IMR-90 (cell line): ENCODE results near the gene KLF1. TPM values are rescaled to one million over a fixed set of nuclear protein-coding genes. Genes with fewer than 3 reads are reported as not detected.

Experiments used
- ATAC-seq: fragments of 200-7000 bp; cut with Tn5 transposase; 2 replicates; pipeline ENCODE4 v1.9.1; 2020; ENCODE audit warnings: low read depth, mild to moderate bottlenecking, moderate library complexity
- BruUV-seq: library from RNA; stranded (reverse); fragments of 400-500 nt; replicated peaks from 2 replicates; lab custom pipeline; 2021; lab: Mats Ljungman, UMichigan
- CTCF ChIA-PET: fragments of 300-600 bp; formaldehyde crosslinking; extraction: SDS; loops from one replicate; lab custom pipeline; 2021; ENCODE audit warnings: antibody characterized with exemption; lab: Yijun Ruan, JAX
- POLR2A ChIA-PET: fragments of 300-600 bp; sonication (Branson Sonifier 250); formaldehyde crosslinking; loops from one replicate; lab custom pipeline; 2022; ENCODE audit warnings: antibody characterized with exemption; ENCODE audit not compliant: unreplicated experiment; lab: Charles Lee
- DNase-seq: peaks from one replicate; pipeline ENCODE4 v3.0.0; 2013
- H2AFZ ChIP-seq: replicated peaks from 2 replicates; pipeline ENCODE3; 2013; ENCODE audit warnings: low read length, mild to moderate bottlenecking; ENCODE audit not compliant: poor library complexity
- H2AK5ac ChIP-seq: 2 replicates; pipeline ENCODE4 v1.6.1; 2013; ENCODE audit warnings: low read depth, low read length, inconsistent platforms
- H2AK9ac ChIP-seq: replicated peaks from 2 replicates; pipeline ENCODE3; 2013; ENCODE audit warnings: mild to moderate bottlenecking, low read depth, low read length, moderate library complexity; ENCODE audit not compliant: poor library complexity
- H2BK120ac ChIP-seq: 2 replicates; pipeline ENCODE4 v1.6.1; 2013; ENCODE audit warnings: low read depth, low read length, inconsistent platforms
- H2BK15ac ChIP-seq: 3 replicates; pipeline ENCODE4 v1.6.1; 2013; ENCODE audit warnings: low read depth, low read length, inconsistent platforms
- H2BK20ac ChIP-seq: 2 replicates; pipeline ENCODE4 v1.6.1; 2013; ENCODE audit warnings: low read depth, mild to moderate bottlenecking, inconsistent platforms, low read length, moderate library complexity
- H2BK5ac ChIP-seq: 2 replicates; pipeline ENCODE4 v1.6.1; 2013; ENCODE audit warnings: mild to moderate bottlenecking, low read depth, low read length, inconsistent platforms; ENCODE audit not compliant: poor library complexity, severe bottlenecking
- H3K14ac ChIP-seq: replicated peaks from 2 replicates; pipeline ENCODE4 v1.6.1; 2013; ENCODE audit warnings: low read depth, low read length, inconsistent platforms
- H3K18ac ChIP-seq: 2 replicates; pipeline ENCODE4 v1.6.1; 2013; ENCODE audit warnings: low read depth, low read length, control low read depth
- H3K23ac ChIP-seq: 2 replicates; pipeline ENCODE4 v1.6.1; 2013; ENCODE audit warnings: low read depth, low read length, inconsistent platforms
- H3K27ac ChIP-seq: 2 replicates; pipeline ENCODE4 v1.5.1; 2013; ENCODE audit warnings: mild to moderate bottlenecking, control low read depth, low read length; ENCODE audit not compliant: insufficient read depth
- H3K27me3 ChIP-seq: 2 replicates; pipeline ENCODE4 v1.6.1; 2013; ENCODE audit warnings: low read length; ENCODE audit not compliant: control insufficient read depth, insufficient read depth
- H3K36me3 ChIP-seq: 2 replicates; pipeline ENCODE4 v1.6.1; 2013; ENCODE audit warnings: low read length, mixed read lengths; ENCODE audit not compliant: control insufficient read depth, insufficient read depth
- H3K4ac ChIP-seq: 2 replicates; pipeline ENCODE4 v1.6.1; 2013; ENCODE audit warnings: low read depth, low read length, inconsistent platforms
- H3K4me1 ChIP-seq: 2 replicates; pipeline ENCODE4 v1.6.1; 2013; ENCODE audit warnings: low read length, mixed read lengths; ENCODE audit not compliant: control insufficient read depth, insufficient read depth
- H3K4me2 ChIP-seq: 2 replicates; pipeline ENCODE4 v1.6.1; 2013; ENCODE audit warnings: low read depth, mild to moderate bottlenecking, control low read depth, low read length, moderate library complexity
- H3K4me3 ChIP-seq: 2 replicates; pipeline ENCODE4 v1.5.1; 2013; ENCODE audit warnings: low read depth, mild to moderate bottlenecking, control low read depth, low read length, moderate library complexity; ENCODE audit not compliant: insufficient read depth
- H3K56ac ChIP-seq: 2 replicates; pipeline ENCODE4 v1.6.1; 2013; ENCODE audit warnings: low read length, inconsistent platforms; ENCODE audit not compliant: insufficient read depth; ENCODE audit errors: extremely low read depth
- H3K79me1 ChIP-seq, 2 experiments: 2 replicates each; pipeline ENCODE4 v1.6.1; 2013; ENCODE audit warnings: low read length in 2 of 2, inconsistent platforms in 1 of 2, low read depth in 1 of 2
- H3K9ac ChIP-seq: 2 replicates; pipeline ENCODE4 v1.6.1; 2013; ENCODE audit warnings: low read depth, low read length, control low read depth
- H3K9me1 ChIP-seq: 2 replicates; pipeline ENCODE4 v1.6.1; 2013; ENCODE audit warnings: low read length, inconsistent platforms; ENCODE audit not compliant: insufficient read depth
- H3K9me3 ChIP-seq: 2 replicates; pipeline ENCODE4 v1.6.1; 2013; ENCODE audit warnings: low read length; ENCODE audit not compliant: control insufficient read depth, insufficient read depth
- H4K20me1 ChIP-seq: 2 replicates; pipeline ENCODE4 v1.6.1; 2013; ENCODE audit warnings: low read length, inconsistent platforms; ENCODE audit not compliant: insufficient read depth
- H4K5ac ChIP-seq: 2 replicates; pipeline ENCODE4 v1.6.1; 2013; ENCODE audit warnings: mild to moderate bottlenecking, low read depth, low read length, control low read depth
- H4K8ac ChIP-seq, 2 experiments: 2 replicates each; pipeline ENCODE4 v1.6.1; 2013; ENCODE audit warnings: low read depth in 2 of 2, low read length in 2 of 2, control low read depth in 1 of 2, inconsistent platforms in 1 of 2
- H4K91ac ChIP-seq: 2 replicates; pipeline ENCODE4 v1.6.1; 2013; ENCODE audit warnings: low read depth, low read length, inconsistent platforms; ENCODE audit not compliant: insufficient read depth
- POLR2A ChIP-seq: IDR thresholded peaks from 2 replicates; pipeline ENCODE4 v1.6.1; 2012; ENCODE audit warnings: mild to moderate bottlenecking, low read depth, low read length
- USF2 ChIP-seq: fragments of 150-350 bp; IDR thresholded peaks from 2 replicates; pipeline ENCODE4 v1.6.1; 2017; ENCODE audit warnings: mild to moderate bottlenecking, antibody characterized with exemption, low read length, low read depth
- WGBS, 2 experiments: methylation state at CpG; one replicate each; pipeline versions ENCODE4 v1.1.5 to v1.1.7; 2013; ENCODE audit warnings: missing lambda C conversion rate in 2 of 2; ENCODE audit not compliant: insufficient read length in 1 of 2; ENCODE audit errors: extremely low coverage in 2 of 2; 5-methylcytosine and 5-hydroxymethylcytosine counted together
- dilution Hi-C: fragments of 300-500 bp; cut with HindIII; formaldehyde crosslinking; loops from one replicate; pipeline ENCODE4 v1.14.3; 2018; ENCODE audit warnings: low sequenced_read_pairs; ENCODE audit not compliant: unreplicated experiment
- in situ Hi-C: fragments of 300-500 bp; cut with MboI; formaldehyde crosslinking; loops from 3 replicates; pipeline ENCODE4 v1.14.3; 2019; ENCODE audit warnings: low sequenced_read_pairs, inconsistent platforms, mixed read lengths
- intact Hi-C: fragments of 100-400 bp; cut with micrococcal nuclease; formaldehyde crosslinking; loops from 2 replicates; pipeline ENCODE4 v1.10.0; 2022
- polyA plus RNA-seq, 3 experiments: library from polyadenylated mRNA; depleted of rRNA; stranded (reverse); fragments of >200 nt; gene quantifications; 2 replicates each; pipeline ENCODE4 v1.2.3, GENCODE V29; 2012; ENCODE audit warnings: low replicate concordance in 1 of 3
- total RNA-seq: library from RNA; depleted of rRNA; stranded (reverse); fragments of >200 nt; gene quantifications from 2 replicates; pipeline ENCODE4 v1.2.3, GENCODE V29; 2012
- TF ChIP-seq, protein P1 (sequence below): conservative IDR thresholded peaks from 2 replicates; pipeline ENCODE4 v1.5.1; 2012; ENCODE audit warnings: mild to moderate bottlenecking, low read depth, low read length, improper control_type of control experiment

KLF1 gene
- total and polyA plus RNA-seq, 2 of the 4 experiments (the other 2 are of a cell fraction) = not detected

GRCh38 chr19:12843999-12844732 lies 42.8 kb downstream of the KLF1 start (continued):
- TF ChIP-seq, protein P1, sequence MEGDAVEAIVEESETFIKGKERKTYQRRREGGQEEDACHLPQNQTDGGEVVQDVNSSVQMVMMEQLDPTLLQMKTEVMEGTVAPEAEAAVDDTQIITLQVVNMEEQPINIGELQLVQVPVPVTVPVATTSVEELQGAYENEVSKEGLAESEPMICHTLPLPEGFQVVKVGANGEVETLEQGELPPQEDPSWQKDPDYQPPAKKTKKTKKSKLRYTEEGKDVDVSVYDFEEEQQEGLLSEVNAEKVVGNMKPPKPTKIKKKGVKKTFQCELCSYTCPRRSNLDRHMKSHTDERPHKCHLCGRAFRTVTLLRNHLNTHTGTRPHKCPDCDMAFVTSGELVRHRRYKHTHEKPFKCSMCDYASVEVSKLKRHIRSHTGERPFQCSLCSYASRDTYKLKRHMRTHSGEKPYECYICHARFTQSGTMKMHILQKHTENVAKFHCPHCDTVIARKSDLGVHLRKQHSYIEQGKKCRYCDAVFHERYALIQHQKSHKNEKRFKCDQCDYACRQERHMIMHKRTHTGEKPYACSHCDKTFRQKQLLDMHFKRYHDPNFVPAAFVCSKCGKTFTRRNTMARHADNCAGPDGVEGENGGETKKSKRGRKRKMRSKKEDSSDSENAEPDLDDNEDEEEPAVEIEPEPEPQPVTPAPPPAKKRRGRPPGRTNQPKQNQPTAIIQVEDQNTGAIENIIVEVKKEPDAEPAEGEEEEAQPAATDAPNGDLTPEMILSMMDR = no peak
- no peak for TF ChIP-seq POLR2A

GRCh38 chr19:12843328-12843727 lies 43.7 kb downstream of the KLF1 start:
- DNase-seq (no peak), ATAC-seq (no peak)
- Histone ChIP-seq H3K18ac (no peak overlapping the region), H2AK9ac (no peak overlapping the region), H3K9ac (no peak overlapping the region), H2AFZ (no peak overlapping the region), H2AK5ac (no peak overlapping the region), H3K79me1 (no peaks in the 10 kb centered on the region), H3K4ac (no peak overlapping the region), H3K56ac (no peak overlapping the region), H4K5ac (no peak overlapping the region), H3K9me3 (no peaks in the 10 kb centered on the region), H3K27ac (no peak overlapping the region), H3K27me3 (peaks cover 34% of the 10 kb centered on the region), H2BK5ac (no peak overlapping the region), H3K14ac (no peak overlapping the region), H3K23ac (no peak overlapping the region), H2BK15ac (no peak overlapping the region), H3K4me3 (no peak overlapping the region), H3K4me2 (no peak overlapping the region), H4K8ac (no peak overlapping the region), H4K91ac (no peak overlapping the region), H3K36me3 (no peaks in the 10 kb centered on the region), H3K4me1 (peaks cover 4% of the 10 kb centered on the region; the same call in 1 of the 2 replicates), H2BK120ac (no peak overlapping the region), H2BK20ac (no peak overlapping the region), H3K9me1 (peaks cover 2% of the 10 kb centered on the region; the same call in 1 of the 2 replicates), H4K20me1 (no peaks in the 10 kb centered on the region)
- 60% methylated on average over 1 of the region's 11 CpGs; no CpG with 5 or more reads in 1 of the 2 experiments for WGBS, 2 experiments
- BruUV-seq = no TSS peak
- dilution Hi-C loops = no loop called here
- in situ Hi-C loops = no loop called here
- TF ChIP-seq POLR2A (no peak), USF2 (no peak)
- TF ChIP-seq, protein P1 = no peak
- ChIA-PET POLR2A (no interaction called here), CTCF (interaction anchor here (0.6 kb wide), 2 partner anchors 76 to 77 kb away, joined by 3 read pairs; no protein-coding TSS in a partner anchor)
- intact Hi-C loops = no loop called here
